HG03521 (cell line): ENCODE measurements around the gene USB1.

ENCODE experiments used
- ATAC-seq: cut with Tn5 transposase; IDR thresholded peaks from one replicate; pipeline ENCODE4 v1.9.1; 2021; ENCODE audit warnings: mild to moderate bottlenecking, moderate library complexity; ENCODE audit not compliant: unreplicated experiment

The USB1 gene

GRCh38 chr16:58000706-58001676 is at the start of gene USB1:
TSS of gene USB1 (plus strand) at chr16:58001407. CDS start at chr16:58001484, 77 bp downstream.
- ATAC-seq: peak; percentile 70

GRCh38 chr16:57952909-57953308 is 48.3 kb upstream of the USB1 start:
- no peak for ATAC-seq

GRCh38 chr16:57953857-57954256 is 47.4 kb upstream of the USB1 start:
- ATAC-seq: no peak

- ATAC-seq: no peak
Measured at GRCh38 chr16:57955572-57956188, 45.5 kb upstream of the USB1 start.

GRCh38 chr16:57956270-57956808 is 44.9 kb upstream of the USB1 start:
- ATAC-seq: no peak

- no peak for ATAC-seq
Measured at GRCh38 chr16:57956924-57957672, 44.1 kb upstream of the USB1 start.

GRCh38 chr16:57957673-57958392 is 43.4 kb upstream of the USB1 start:
- no peak for ATAC-seq

- no peak for ATAC-seq
Measured at GRCh38 chr16:57958544-57958943, 42.7 kb upstream of the USB1 start.

GRCh38 chr16:57959121-57959520 is 42.1 kb upstream of the USB1 start:
- no peak for ATAC-seq

GRCh38 chr16:57959804-57960203 is 41.4 kb upstream of the USB1 start:
- ATAC-seq: no peak

- no peak for ATAC-seq
Measured at GRCh38 chr16:57960310-57960709, 40.9 kb upstream of the USB1 start.

GRCh38 chr16:57960826-57961472 is 40.3 kb upstream of the USB1 start:
- no peak for ATAC-seq

- ATAC-seq: no peak
Measured at GRCh38 chr16:57961538-57961937, 39.7 kb upstream of the USB1 start.

GRCh38 chr16:57962046-57962445 is 39.2 kb upstream of the USB1 start:
- no peak for ATAC-seq

- ATAC-seq: no peak
Measured at GRCh38 chr16:57962756-57963155, 38.5 kb upstream of the USB1 start.

GRCh38 chr16:57964157-57964700 is 37.0 kb upstream of the USB1 start:
- no peak for ATAC-seq

- no peak for ATAC-seq
Measured at GRCh38 chr16:57966204-57966771, 34.9 kb upstream of the USB1 start.

- ATAC-seq: no peak
Measured at GRCh38 chr16:57966986-57967385, 34.2 kb upstream of the USB1 start.

GRCh38 chr16:57967916-57968315 is 33.3 kb upstream of the USB1 start:
- no peak for ATAC-seq
